ENCODE results near the gene ZFYVE28.

ZFYVE28 gene

DNA sequence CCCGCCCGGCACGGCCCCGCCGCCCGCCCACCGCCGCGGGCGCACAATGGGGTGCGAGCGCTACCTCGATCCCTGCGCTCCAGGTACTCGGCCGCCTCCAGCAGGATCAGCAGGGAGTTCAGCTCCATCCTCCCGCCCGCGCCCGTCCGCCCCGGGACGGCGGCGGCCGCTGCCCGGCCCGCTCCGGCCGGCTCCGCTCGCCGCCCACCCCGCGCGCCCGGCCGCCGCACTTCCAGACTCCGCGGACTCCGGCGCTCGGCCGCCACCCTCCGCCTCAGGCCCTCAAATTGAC lies 156.6 kb downstream of the ZFYVE28 start, which contains the start of gene MXD4:
Gene MXD4 (minus strand): TSS at position 257 of the 292 bp plus-strand sequence. CDS start 129 bp downstream, at position 128.
- peak within 1 kb of the TSS; percentile 78 for H3K4me3 ChIP-seq (ENCODE audit: low read length)
- TF ChIP-seq, protein P1, sequence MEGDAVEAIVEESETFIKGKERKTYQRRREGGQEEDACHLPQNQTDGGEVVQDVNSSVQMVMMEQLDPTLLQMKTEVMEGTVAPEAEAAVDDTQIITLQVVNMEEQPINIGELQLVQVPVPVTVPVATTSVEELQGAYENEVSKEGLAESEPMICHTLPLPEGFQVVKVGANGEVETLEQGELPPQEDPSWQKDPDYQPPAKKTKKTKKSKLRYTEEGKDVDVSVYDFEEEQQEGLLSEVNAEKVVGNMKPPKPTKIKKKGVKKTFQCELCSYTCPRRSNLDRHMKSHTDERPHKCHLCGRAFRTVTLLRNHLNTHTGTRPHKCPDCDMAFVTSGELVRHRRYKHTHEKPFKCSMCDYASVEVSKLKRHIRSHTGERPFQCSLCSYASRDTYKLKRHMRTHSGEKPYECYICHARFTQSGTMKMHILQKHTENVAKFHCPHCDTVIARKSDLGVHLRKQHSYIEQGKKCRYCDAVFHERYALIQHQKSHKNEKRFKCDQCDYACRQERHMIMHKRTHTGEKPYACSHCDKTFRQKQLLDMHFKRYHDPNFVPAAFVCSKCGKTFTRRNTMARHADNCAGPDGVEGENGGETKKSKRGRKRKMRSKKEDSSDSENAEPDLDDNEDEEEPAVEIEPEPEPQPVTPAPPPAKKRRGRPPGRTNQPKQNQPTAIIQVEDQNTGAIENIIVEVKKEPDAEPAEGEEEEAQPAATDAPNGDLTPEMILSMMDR (IDR thresholded peaks at IDR 0.05; ENCODE audit: insufficient read depth, low read depth, low read length, missing control alignments), result no peak
- DNase-seq (ENCODE audit: low read depth), result no peak

DNA sequence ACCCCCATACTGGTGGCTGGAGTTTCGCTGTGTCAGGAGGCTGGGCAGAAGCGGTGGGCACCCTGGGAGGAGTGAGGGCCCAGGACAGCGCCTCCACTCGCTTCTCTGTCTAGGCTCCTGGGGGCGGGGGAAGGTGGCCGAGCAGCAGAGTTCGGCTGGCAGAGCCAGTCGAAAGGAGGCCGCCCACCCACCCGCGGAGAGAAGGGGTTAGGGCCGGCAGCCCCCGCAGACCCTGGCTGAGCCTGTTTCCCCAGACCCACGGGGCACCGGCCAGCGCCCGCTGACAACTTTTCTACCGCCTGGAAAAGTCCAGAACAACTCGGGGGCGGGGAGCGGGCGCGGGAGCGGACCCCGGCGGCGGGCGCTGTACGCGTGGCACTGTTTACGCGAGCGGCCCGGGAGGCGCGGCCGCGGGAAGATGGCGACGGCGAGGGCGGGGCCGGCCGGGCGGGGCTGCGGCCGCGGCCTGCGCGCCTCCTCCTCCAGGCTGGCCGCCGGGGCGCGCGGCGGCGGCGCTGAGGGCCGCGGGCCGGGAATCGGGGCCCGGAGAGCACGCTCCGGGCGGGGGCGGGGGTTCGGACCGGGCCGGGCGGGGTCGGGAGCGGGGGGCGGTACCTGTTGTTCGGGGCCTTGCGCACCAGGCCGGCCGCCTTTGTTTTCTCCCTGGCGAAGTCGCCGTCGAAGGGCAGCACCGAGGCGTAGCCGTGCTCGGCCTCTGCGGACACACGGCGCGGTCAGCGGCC lies 157.2 kb downstream of the ZFYVE28 start:
- TF ChIP-seq, protein P1 (IDR thresholded peaks at IDR 0.05; ENCODE audit: insufficient read depth, low read depth, low read length, missing control alignments), result no peak
- peak overlapping the region; percentile 78 for H3K4me3 ChIP-seq (ENCODE audit: low read length)
- peak; percentile 62 for DNase-seq (ENCODE audit: low read depth)

DNA sequence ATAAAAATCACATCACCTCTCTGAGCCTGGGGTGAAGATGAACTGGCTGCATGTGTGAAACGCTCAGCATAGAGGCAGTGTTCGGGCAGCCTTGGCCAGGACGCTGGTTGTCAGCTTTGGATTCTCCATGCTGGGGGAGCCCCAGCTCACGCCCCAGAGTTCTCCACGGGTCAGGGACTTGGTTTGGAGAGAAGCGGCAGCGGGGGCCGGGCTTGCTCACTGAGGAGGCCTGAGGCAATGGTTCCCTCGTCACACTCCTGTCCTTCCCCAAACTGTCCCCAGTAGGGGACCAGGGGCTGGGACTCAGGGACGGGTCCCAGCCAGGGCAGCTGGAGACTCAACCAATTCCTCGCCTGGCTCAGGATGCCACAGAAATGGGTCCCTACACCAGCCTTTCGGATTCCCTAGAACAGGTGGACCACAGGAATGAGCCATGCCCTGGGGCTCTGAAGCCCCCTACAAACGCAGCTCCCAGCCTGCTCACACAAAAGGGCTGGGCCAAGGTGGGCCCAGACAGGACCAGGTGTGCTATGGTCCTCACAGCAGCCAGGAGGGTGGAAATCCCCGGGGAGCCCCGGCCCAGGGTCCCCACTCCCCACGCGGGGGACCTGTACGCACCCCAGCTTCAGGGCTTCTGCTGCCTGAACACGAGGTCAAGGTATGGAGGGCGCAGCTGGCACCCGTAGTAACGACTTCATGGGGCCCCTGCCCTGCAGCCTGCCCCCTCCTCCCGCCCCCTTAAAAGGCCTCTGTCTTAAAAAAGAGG lies 157.9 kb downstream of the ZFYVE28 start:
- DNase-seq (ENCODE audit: low read depth), result no peak
- TF ChIP-seq, protein P1 (IDR thresholded peaks at IDR 0.05; ENCODE audit: insufficient read depth, low read depth, low read length, missing control alignments), result no peak
- H3K4me3 ChIP-seq (ENCODE audit: low read length), result peak overlapping the region; percentile 78

DNA sequence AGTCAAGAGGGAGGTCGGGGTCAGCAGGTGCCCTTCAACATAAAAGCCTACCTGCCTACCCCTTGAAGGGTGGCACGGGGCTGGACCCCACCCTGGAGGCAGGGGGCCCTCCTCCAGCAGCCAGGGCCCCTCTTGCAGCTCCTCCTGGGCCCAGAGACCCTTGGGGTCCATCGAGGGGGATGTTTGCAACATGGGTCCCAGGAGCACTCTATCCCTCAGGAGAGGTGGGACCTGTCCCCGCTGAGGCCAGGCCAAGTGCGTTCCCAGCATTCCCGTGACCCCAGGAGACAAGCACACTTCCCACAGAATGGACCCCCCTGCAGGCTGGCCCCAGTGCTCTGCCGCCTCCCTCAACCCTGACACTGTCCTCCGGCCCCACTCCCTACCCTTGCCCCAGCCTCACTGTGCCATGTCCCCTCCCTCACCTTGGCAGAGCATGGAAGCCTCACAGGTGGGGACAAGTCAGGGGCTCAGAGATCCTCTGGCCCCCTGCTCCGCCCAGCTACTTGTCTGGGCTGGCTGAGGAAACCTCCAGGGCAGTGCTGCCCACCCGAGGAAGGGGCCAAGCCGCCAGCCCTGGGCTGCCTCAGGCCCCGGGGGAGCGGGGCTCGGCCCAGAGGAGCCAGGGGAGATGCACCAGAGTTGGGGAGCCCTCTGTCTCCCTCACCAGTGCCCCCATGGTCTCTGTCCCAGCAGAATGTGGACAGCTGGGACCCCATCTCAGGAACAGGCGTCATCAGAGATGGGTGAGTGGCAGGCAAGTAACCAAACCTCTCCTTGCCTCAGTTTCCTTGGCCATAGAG lies 158.7 kb downstream of the ZFYVE28 start:
- DNase-seq (ENCODE audit: low read depth), result no peak
- H3K4me3 ChIP-seq (ENCODE audit: low read length), result peak overlapping the region; percentile 78

DNA sequence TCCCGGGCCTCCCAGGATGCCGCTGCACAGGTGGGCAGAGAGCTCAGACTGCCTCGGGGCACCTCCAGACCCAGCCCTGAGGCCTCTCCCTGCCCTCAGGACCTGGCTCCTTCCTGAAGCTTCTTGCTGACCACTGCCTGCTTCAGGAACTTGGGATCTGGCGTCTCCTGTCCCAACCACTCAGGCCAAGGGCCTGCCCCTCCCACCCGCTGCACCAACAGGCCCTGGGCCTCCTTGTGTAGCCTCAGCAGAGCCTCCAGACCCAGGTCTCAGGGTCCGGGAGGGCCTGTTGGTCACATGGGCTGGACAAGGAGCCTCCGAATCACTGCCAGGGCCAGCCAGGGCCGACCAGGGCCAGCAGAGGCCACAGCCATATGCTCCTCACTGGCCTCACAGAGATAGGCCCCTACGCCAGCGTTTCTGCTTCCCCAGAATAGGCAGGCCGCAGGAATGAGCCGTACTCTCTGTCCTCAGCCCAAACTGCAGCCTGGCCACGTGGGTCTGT lies 159.4 kb downstream of the ZFYVE28 start:
- H3K4me3 ChIP-seq (ENCODE audit: low read length), result no peak overlapping the region
- DNase-seq (ENCODE audit: low read depth), result no peak
- TF ChIP-seq, protein P1 (IDR thresholded peaks at IDR 0.05; ENCODE audit: insufficient read depth, low read depth, low read length, missing control alignments), result no peak

More for the DNA sequence above, 158.7 kb downstream of the ZFYVE28 start:
- TF ChIP-seq, protein P1 (IDR thresholded peaks at IDR 0.05; ENCODE audit: insufficient read depth, low read depth, low read length, missing control alignments), result no peak

DNA sequence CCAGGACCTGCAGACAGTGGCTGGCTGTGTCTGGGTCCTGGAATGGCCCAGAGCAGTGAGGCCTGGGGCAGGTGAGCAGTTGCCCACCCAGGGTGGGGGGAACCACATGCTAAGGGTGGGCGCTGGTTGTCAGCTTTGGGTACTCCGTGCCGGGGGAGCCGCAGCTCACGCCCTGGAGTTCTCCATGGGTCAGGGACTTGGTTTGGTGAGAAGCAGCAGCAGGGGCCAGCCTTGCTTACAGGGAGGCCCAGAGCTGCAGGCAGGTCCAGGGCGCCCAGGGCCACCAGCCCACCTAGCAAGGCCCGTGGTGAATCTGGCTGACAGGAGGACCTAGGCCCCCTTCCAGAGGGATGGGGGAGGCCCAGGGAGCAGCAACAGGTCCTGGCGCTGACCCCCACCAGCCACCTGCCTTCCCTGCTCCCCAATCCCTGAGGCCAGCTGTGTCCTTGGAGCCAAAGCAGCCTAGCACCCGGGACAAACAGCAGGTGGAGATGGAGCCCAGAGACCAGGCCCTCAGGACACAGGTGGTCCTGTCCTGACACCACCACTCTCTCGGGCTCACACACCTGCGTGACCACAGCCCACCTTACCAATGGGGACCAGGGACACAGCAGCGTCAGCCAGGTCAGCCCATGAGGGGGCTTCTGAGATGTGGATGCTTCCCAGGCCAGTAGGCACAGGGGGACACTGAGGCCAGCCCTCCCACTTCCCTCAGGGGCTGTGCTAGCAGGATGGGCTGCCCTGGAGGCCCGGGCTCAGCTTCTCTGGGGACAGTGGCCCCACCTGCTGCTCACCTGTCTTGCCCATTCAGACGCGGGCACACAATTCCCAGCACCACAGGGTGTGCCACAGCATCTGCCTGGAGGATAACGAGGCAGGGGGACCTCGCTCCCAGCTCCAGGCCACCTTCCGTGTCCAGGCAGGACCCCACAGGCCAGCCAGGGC lies 160.1 kb downstream of the ZFYVE28 start:
- TF ChIP-seq, protein P1 (IDR thresholded peaks at IDR 0.05; ENCODE audit: insufficient read depth, low read depth, low read length, missing control alignments), result no peak
- no peak for DNase-seq (ENCODE audit: low read depth)
- H3K4me3 ChIP-seq (ENCODE audit: low read length), result no peak overlapping the region
